Glutamatergic neuron (in vitro differentiated cells): ENCODE data around the gene IFT81. TPM values are rescaled to one million over a fixed set of nuclear protein-coding genes. Genes with fewer than 3 reads are reported as not detected.

Source experiments
- DNase-seq: peaks from one replicate; pipeline ENCODE4 v3.0.0; 2022
- H3K27ac Mint-ChIP-seq: one replicate; pipeline ENCODE4 v1.8.0; 2020; ENCODE audit warnings: mild to moderate bottlenecking, mixed read lengths, inconsistent platforms; ENCODE audit not compliant: unreplicated experiment
- H3K27me3 Mint-ChIP-seq: one replicate; pipeline ENCODE4 v1.8.0; 2020; ENCODE audit warnings: mild to moderate bottlenecking, moderate library complexity, mixed read lengths, inconsistent platforms; ENCODE audit not compliant: unreplicated experiment
- H3K36me3 Mint-ChIP-seq: one replicate; pipeline ENCODE4 v1.8.0; 2020; ENCODE audit warnings: mild to moderate bottlenecking, mixed read lengths, inconsistent platforms; ENCODE audit not compliant: unreplicated experiment
- H3K4me1 Mint-ChIP-seq: one replicate; pipeline ENCODE4 v1.8.0; 2020; ENCODE audit warnings: mild to moderate bottlenecking, low read depth, mixed read lengths, inconsistent platforms; ENCODE audit not compliant: unreplicated experiment
- H3K4me3 Mint-ChIP-seq: one replicate; pipeline ENCODE4 v1.8.0; 2020; ENCODE audit warnings: mild to moderate bottlenecking, mixed read lengths, inconsistent platforms; ENCODE audit not compliant: unreplicated experiment
- H3K9me3 Mint-ChIP-seq: one replicate; pipeline ENCODE4 v1.8.0; 2020; ENCODE audit warnings: mild to moderate bottlenecking, moderate library complexity, mixed read lengths, inconsistent platforms; ENCODE audit not compliant: unreplicated experiment
- CTCF ChIP-seq: fragments of 200-600 bp; sonication (generic); IDR thresholded peaks from one replicate; pipeline ENCODE4 v1.5.0; 2021; ENCODE audit not compliant: partially characterized antibody, unreplicated experiment
- total RNA-seq: library from RNA; stranded (reverse); fragmentation: NEBNext Ultra II Directional; extraction: Animal tissue kit (Norgen Biotek cat#: 25700); gene quantifications from one replicate; pipeline ENCODE4 v1.2.1, GENCODE V29; 2021; ENCODE audit not compliant: unreplicated experiment

The IFT81 gene
- total RNA-seq, 1 donor from 2014 or later, result 27.6 TPM

- H3K4me1 Mint-ChIP-seq, result no peaks in the 10 kb centered on the region
- peaks cover 1% of the 10 kb centered on the region for H3K9me3 Mint-ChIP-seq
- no peak overlapping the region for H3K27ac Mint-ChIP-seq
- TF ChIP-seq CTCF, result no peak
- no peak for DNase-seq
- H3K36me3 Mint-ChIP-seq, result no peaks in the 10 kb centered on the region
- no peak overlapping the region for H3K4me3 Mint-ChIP-seq
- peaks cover 1% of the 10 kb centered on the region for H3K27me3 Mint-ChIP-seq
Observed at GRCh38 chr12:110258466-110258865, 134.3 kb downstream of the IFT81 start.

- H3K4me1 Mint-ChIP-seq, result peaks cover 13% of the 10 kb centered on the region
- no peak overlapping the region for H3K27ac Mint-ChIP-seq
- DNase-seq, result no peak
- TF ChIP-seq CTCF, result no peak
- no peak overlapping the region for H3K4me3 Mint-ChIP-seq
- H3K9me3 Mint-ChIP-seq, result no peaks in the 10 kb centered on the region
- no peaks in the 10 kb centered on the region for H3K36me3 Mint-ChIP-seq
- H3K27me3 Mint-ChIP-seq, result no peaks in the 10 kb centered on the region
Observed at GRCh38 chr12:110262442-110263388, 138.6 kb downstream of the IFT81 start.

GRCh38 chr12:110266381-110266960, 142.3 kb downstream of the IFT81 start:
- H3K4me3 Mint-ChIP-seq, result no peak overlapping the region
- no peak for TF ChIP-seq CTCF
- H3K36me3 Mint-ChIP-seq, result no peaks in the 10 kb centered on the region
- DNase-seq, result no peak
- no peak overlapping the region for H3K27ac Mint-ChIP-seq
- H3K9me3 Mint-ChIP-seq, result no peaks in the 10 kb centered on the region
- peaks cover 28% of the 10 kb centered on the region for H3K4me1 Mint-ChIP-seq
- no peaks in the 10 kb centered on the region for H3K27me3 Mint-ChIP-seq

GRCh38 chr12:110266980-110267620, 142.9 kb downstream of the IFT81 start:
- TF ChIP-seq CTCF, result no peak
- Mint-ChIP-seq H3K9me3 (no peaks in the 10 kb centered on the region), H3K36me3 (no peaks in the 10 kb centered on the region), H3K4me1 (peaks cover 28% of the 10 kb centered on the region), H3K27me3 (no peaks in the 10 kb centered on the region), H3K27ac (peak overlapping the region; percentile 77), H3K4me3 (no peak overlapping the region)
- no peak for DNase-seq

Other genes with a start within 250 kb of the IFT81 start
- gene GLTP, start 243.8 kb upstream of the IFT81 start, total RNA-seq, result 22.6 TPM
- gene TCHP, start 224.1 kb upstream of the IFT81 start, total RNA-seq, result 31.7 TPM
- gene GIT2, start 128.0 kb upstream of the IFT81 start, total RNA-seq, result 54.9 TPM
- 139 TPM for gene ANKRD13A, start 124.9 kb upstream of the IFT81 start, total RNA-seq
- gene C12orf76, start 75.8 kb upstream of the IFT81 start, total RNA-seq, result 43.3 TPM
- 269 TPM for gene ATP2A2, start 156.9 kb downstream of the IFT81 start, total RNA-seq